DMS 273 treated with DMSO at 0.1 percent for 48 hours (cell line): ENCODE results near the gene HMOX2.
A peak's percentile ranks its signal among the peaks of the same experiment; 100 is the strongest.

Source experiments
- DNase-seq: peaks from one replicate; lab custom pipeline; 2025; lab: John Stamatoyannopoulos, UW

Gene HMOX2

DNA sequence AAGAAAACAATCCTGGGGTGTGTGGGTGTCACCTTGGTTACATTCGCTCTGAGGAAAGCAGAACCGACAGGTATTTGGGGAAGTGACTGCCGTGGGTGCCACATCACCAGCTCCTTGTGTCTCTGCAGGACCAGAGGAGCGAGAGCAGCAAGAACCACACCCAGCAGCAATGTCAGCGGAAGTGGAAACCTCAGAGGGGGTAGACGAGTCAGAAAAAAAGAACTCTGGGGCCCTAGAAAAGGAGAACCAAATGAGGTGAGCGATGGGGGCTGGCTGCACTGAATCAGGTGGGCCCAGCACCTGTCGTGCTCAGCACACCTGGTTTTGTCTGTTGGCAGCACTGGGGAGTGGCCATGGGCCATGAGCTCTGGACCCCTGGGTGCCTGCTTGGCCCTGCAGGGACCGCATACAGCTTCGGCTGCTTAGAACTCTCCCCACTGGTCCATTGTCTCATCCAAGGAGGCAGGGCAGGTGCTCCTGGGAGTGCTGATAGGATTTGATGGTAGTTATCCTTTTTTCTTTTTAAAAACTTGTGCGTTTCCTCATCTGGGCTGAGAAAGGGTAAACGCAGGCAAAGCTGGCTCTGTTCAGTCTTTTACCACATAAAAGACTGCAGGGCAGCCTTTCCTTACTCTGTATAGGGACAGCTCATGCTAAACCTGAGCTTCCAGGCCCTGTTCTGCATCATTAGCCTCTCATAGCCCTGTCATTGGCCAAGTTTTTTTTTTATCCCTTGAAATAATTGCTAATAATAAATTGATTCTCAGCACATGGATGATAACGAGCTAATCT is 29.4 kb downstream of the HMOX2 start:
- DNase-seq = no peak

- DNase-seq = peak; percentile 41
These were observed 30.3 kb downstream of the HMOX2 start for GRCh38 chr16:4506450-4506849.

GRCh38 chr16:4507588-4508345 is 31.6 kb downstream of the HMOX2 start:
- no peak for DNase-seq

DNA sequence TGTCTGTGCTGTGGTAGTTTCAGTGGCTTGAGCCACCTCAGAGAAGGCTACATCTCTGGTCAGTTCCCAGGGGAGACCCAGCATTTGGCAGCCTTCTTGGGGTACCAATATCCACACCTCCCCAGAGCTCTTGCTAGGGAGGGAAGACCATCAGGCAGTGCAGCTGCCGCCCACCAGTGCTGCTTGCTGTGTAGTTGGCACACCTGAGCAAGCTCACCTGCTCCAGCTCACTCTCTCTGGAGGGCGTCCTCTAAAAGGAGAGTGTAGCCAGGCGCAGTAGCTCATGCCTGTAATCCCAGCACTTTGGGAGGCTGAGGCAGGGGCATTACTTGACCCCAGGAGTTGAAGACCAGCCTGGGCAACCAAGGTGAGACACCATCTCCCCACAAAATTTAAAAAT is 32.6 kb downstream of the HMOX2 start:
- DNase-seq = no peak

DNA sequence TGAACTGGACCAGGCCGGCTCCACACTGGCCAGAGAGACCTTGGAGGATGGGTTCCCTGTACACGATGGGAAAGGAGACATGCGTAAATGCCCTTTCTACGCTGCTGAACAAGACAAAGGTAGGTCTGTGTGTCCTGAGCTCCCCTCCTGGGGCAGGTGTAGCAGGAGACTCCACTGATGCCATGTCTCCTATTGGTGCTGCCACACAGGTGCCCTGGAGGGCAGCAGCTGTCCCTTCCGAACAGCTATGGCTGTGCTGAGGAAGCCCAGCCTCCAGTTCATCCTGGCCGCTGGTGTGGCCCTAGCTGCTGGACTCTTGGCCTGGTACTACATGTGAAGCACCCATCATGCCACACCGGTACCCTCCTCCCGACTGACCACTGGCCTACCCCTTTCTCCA is 33.2 kb downstream of the HMOX2 start:
- DNase-seq = no peak

DNA sequence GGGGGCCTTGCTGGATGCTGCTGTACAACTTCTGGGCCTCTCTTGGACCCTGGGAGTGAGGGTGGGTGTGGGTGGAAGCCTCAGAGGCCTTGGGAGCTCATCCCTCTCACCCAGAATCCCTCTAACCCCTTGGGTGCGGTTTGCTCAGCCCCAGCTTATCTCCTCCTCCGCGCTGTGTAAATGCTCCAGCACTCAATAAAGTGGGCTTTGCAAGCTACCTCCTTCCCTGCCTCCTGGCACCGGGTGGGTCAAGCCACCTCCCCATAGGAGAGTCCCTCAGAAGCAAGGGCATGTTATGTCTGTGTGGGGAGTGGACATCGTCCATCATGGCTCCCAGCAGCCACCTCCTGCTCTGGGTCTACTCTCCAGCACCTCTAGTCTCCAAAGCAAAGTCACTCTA is 33.9 kb downstream of the HMOX2 start:
- no peak for DNase-seq

GRCh38 chr16:4510747-4511426 is 34.7 kb downstream of the HMOX2 start:
- no peak for DNase-seq

DNA sequence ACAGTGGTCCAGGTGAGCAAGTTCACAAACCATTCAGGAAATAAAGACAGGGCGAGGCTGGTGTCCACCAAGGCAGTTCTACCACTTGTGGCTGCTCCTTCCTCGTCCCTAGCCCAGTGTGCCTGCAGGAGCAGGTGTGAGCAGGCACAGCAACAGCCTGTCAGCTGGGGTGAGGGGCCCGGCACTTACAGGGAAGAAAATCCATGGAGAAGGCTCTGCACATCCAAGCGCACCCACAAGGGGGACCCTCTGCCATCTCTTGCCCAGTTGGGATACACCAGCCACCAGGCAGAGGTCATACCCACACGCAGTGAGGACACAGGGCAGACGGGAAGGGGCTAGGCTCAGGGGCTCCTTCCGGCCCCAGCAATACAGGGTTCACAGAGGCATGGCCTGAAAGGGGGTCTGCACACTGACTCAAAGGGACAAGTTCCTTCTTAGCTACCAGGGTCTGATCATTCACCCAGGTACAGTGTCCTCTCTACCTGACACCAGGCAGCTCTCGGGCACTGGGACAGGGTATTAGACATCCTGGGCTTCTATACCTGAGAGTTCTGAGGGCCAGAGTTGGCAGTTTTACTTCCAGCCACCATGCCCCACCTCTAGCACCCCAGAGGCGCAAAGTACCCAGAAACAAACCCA is 35.4 kb downstream of the HMOX2 start:
- peak; percentile 64 for DNase-seq

GRCh38 chr16:4512473-4512872 is 36.3 kb downstream of the HMOX2 start:
- DNase-seq = no peak

- no peak for DNase-seq
These were observed 37.1 kb downstream of the HMOX2 start for GRCh38 chr16:4513086-4513860.

DNA sequence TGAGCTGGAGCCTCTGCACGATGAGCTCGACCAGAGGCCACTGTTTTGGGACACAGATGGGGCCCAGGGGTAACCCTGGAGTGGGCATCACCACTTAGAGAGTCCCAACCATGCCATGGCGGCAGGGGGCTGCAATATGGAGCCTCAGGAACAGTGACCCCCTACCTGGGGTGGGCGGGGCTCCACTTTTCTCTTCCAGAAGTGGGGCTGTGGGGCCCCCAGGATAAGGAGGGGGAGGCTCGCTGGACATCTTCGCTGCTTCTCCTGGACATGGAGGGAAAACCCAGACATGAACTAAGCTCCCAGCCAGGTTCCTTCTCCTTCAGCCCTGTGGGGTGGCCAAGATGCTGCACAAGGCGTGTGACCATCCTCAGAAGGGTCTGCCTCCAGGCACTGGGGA is 37.7 kb downstream of the HMOX2 start:
- DNase-seq = no peak

GRCh38 chr16:4514606-4515005 is 38.4 kb downstream of the HMOX2 start:
- no peak for DNase-seq

DNA sequence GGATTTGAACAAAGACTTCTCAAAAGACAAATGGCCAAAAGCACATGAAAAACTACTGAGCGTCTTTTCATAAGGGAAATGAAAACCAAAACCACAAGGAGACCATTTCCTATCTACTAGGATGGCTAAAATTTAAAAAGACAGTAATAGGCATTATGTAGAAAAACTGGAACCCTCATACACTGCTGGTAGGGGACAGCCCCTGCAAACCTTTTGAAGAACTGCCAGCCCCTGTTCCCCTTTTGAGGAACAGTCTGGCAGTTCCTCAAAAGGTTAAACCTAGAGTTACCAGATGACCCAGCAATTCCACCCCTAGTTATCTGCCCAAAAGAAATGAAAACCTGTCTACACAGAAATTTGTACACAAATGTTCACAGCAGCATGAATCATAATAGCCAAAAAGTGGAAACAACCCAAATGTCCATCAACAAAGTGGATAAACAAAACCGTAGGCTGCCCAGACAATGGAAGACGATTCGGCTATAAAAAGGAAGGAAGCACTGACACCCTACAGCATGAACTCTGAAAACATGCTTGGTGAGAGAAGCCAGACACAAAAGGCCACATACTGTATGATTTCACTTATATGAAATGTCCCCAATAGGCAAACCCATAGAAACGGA is 39.5 kb downstream of the HMOX2 start:
- no peak for DNase-seq

DNA sequence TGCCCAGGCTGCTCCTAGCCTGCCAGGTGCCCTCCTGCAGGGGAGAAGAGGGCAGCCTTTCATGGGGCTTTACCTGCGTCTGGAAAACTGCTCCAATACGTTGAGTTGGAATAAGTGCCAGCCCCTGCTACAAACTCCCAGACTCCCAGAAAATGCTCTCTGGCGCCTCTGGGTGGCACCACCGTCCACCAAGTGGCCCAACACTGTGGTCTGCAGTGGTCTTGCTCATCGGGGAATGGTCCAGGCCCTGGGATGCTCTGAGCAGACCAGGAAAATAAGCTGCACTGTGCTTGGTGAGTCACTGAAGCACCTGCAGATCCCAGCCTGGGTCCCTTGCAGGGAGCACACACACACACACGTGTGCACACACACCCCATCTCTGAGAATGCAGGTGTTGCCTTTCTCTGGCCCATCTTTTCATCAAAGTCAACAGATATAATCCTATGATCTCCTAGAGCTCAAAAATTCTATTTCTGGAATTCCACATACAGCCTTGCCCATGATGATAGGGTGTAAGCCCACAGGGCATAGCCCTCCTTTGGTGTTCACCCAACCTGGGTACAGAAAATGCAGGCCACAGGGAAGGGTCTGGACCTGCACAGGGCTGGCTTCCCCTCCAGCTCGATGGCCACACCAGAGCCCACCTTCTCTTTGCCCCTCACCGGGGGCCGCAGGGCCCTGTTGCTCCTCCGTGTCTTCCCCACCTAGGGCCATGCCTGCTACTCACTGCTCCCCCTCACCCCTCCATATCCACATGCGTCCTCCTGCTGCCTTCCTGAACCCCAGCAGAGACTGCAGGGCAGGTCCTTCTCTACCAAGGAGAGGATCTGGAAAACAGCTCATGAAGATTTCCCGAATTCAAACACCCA is 41.8 kb downstream of the HMOX2 start:
- DNase-seq = no peak

DNA sequence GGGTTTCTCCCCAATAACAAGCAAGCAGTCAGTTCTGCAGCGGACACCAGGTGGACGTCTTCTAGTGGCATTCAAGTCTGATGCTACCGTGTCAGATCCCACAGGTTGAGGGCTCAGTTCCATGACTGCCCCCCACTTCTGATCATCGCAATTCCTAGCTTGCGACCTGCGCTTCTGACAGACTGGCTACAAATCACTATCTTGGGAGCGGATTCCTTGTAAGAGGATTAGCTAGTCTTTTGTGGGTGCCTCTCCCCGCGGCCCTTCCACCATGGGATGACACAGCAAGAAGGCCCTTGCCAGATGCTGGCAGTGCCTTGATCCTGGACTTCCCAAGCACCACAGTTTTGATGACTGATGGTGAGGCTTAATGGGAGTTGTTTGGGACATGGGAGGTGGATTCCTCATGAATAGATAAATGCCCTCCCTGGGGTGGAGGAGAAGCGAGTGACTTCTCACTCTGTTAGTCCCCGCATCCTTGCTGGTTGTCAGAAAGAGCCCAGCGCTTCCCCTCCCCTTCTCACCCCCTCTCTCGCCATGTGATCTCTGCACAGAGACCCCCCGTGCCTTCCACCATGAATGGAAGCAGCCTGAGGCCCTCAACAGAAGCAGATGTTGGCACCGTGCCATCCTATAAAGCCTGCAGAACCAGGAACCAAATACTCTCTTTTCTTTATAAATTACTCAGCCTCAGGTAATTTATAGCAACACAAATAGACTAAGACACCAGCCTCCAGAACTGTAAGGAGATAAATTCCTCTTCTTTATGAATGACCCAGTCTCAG is 43.3 kb downstream of the HMOX2 start:
- DNase-seq = no peak

DNA sequence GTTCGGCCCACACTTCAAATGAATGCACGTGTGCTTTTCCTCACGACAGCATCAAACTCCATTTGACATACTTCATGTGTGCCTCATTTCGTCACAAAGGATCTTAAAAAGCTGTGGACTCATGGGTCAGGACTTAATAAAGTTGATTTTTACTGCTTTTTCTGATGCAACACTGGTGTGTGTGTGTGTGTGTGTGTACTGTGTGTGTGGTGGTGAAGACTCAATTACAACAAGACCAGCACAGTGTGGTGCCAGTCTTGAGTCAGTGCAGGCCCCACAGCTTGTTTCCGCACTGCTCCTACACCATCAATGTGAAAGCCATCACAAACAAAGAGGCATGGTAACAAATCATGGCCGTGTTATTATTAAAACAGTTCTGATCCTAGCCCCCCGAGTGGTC is 44.7 kb downstream of the HMOX2 start:
- DNase-seq = no peak

- DNase-seq = peak; percentile 94
These were observed 45.9 kb downstream of the HMOX2 start for GRCh38 chr16:4522051-4522581.

DNA sequence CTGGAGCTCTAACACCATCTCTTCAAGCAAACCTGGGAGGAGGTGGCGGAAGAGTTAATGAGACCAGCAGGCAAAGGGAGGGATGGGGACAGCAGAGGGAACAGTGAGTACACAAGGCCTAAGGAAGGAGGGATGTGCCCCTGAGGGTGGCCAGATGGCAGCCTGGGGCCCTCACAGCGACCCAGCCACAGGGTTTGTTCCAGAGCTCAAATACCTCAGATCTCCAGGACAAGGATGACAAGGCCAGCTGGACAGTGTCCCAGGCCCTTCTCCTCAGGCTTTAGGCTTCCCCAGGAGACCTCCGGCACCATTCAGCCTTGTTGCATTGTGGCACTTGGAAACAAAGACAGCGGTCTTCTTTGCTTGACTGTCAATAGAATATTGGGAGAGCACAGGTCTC is 47.5 kb downstream of the HMOX2 start:
- DNase-seq = peak; percentile 32

GRCh38 chr16:4524571-4524970 is 48.4 kb downstream of the HMOX2 start:
- DNase-seq = no peak
